ENCODE data around the gene INO80D. TPM values are rescaled to one million over a fixed set of nuclear protein-coding genes. Genes with fewer than 3 reads are reported as not detected.

The INO80D gene
- total RNA-seq, 1 donor from 2014 or later = 11.3 TPM

DNA sequence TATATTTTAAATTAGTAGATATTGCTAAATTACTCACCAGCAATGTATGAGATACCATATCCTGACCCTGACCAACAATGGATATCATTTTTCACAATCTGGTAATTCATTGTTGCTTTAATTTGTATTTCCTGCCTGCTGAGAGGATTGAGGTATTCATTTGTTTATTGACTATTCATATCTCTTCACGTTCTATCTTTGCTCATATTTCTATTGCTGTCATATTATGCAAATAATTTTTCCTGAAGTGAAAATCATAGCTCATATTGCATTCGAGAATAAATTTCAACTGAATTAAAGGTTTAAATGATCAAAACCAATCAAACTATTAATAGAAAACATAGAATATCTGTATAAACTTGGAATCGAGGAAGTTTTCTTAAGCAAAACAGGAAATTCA is 31.0 kb downstream of the INO80D start:
- Histone ChIP-seq H3K4me2 (no peak overlapping the region), H3K4me1 (no peaks in the 10 kb centered on the region), H4K20me1 (ENCODE audit: low read depth) (no peaks in the 10 kb centered on the region), H3K27me3 (no peaks in the 10 kb centered on the region), H3K27ac (no peak overlapping the region), H3F3A (ENCODE audit: low read depth) (no peaks in the 10 kb centered on the region), H3K36me3 (no peaks in the 10 kb centered on the region), H3K4me3 (no peak overlapping the region), H2AFZ (replicated peaks) (no peak overlapping the region), H3K79me2 (ENCODE audit: low read depth) (peaks cover 21% of the 10 kb centered on the region), H3K9ac (no peak overlapping the region), H3K9me3 (ENCODE audit: low read depth) (no peaks in the 10 kb centered on the region)
- DNase-seq (ENCODE audit: low spot score) = no peak
- Mint-ChIP-seq H3K4me3 (no peak overlapping the region), H3K4me1 (no peaks in the 10 kb centered on the region), H3K27me3 (ENCODE audit: insufficient read depth, low read depth) (no peaks in the 10 kb centered on the region), H3K9me3 (no peaks in the 10 kb centered on the region), H3K36me3 (peaks cover 21% of the 10 kb centered on the region), H3K27ac (no peak overlapping the region)
- TF ChIP-seq EZH2 (IDR thresholded peaks at IDR 0.05) (no peak), EZH2phosphoT487 (IDR thresholded peaks at IDR 0.05) (no peak)
- TF ChIP-seq, protein P1, sequence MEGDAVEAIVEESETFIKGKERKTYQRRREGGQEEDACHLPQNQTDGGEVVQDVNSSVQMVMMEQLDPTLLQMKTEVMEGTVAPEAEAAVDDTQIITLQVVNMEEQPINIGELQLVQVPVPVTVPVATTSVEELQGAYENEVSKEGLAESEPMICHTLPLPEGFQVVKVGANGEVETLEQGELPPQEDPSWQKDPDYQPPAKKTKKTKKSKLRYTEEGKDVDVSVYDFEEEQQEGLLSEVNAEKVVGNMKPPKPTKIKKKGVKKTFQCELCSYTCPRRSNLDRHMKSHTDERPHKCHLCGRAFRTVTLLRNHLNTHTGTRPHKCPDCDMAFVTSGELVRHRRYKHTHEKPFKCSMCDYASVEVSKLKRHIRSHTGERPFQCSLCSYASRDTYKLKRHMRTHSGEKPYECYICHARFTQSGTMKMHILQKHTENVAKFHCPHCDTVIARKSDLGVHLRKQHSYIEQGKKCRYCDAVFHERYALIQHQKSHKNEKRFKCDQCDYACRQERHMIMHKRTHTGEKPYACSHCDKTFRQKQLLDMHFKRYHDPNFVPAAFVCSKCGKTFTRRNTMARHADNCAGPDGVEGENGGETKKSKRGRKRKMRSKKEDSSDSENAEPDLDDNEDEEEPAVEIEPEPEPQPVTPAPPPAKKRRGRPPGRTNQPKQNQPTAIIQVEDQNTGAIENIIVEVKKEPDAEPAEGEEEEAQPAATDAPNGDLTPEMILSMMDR (IDR thresholded peaks at IDR 0.05) = no peak

DNA sequence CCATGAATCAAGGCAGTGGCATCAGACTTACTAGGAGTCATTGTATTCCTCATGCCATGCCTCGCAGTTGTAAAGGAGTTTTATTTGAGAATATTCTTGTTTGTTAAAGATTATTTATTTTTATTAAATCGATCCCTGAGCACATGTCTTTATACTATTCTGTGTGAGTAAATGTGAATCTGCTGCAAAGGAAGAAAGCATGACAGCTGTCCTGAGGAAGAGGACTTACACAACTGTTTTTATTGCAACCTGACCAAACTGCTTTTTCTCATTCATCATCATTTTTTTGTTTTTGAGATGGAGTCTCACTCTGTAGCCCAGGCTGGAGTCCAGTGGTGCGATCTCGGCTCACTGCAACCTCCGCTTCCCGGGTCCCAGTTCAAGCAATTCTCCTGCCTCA is 34.1 kb downstream of the INO80D start:
- no peak overlapping the region for H2AFZ ChIP-seq (replicated peaks)
- H3K36me3 Mint-ChIP-seq = peaks cover 23% of the 10 kb centered on the region

DNA sequence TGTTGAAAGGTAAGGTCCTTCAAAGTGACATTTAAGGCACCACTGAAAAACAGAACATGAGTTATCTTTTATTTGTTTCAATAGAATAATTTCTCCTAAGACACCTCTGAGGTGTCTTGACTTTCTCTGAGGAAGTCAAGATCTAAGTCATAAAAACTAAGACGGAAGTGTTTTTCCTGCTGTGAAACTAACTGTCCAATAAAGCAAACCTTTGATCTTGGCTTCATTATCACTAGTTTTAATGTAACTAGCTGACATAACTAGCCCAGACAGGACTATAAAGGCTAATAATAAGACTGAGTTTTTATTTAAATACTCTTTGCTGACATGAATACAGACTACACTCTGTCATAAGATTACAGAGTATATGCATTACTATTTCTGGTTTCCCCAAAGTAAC is 36.6 kb downstream of the INO80D start:
- Mint-ChIP-seq H3K27ac (no peak overlapping the region), H3K4me3 (no peak overlapping the region), H3K4me1 (no peaks in the 10 kb centered on the region), H3K36me3 (peaks cover 18% of the 10 kb centered on the region), H3K27me3 (ENCODE audit: insufficient read depth, low read depth) (no peaks in the 10 kb centered on the region), H3K9me3 (no peaks in the 10 kb centered on the region)
- Histone ChIP-seq H3K9ac (no peak overlapping the region), H3K27me3 (no peaks in the 10 kb centered on the region), H3K36me3 (no peaks in the 10 kb centered on the region), H2AFZ (replicated peaks) (no peak overlapping the region), H3K79me2 (ENCODE audit: low read depth) (peaks cover 13% of the 10 kb centered on the region), H4K20me1 (ENCODE audit: low read depth) (no peaks in the 10 kb centered on the region), H3K4me1 (no peaks in the 10 kb centered on the region), H3K9me3 (ENCODE audit: low read depth) (no peaks in the 10 kb centered on the region), H3F3A (ENCODE audit: low read depth) (no peaks in the 10 kb centered on the region), H3K4me3 (no peak overlapping the region), H3K27ac (no peak overlapping the region), H3K4me2 (no peak overlapping the region)
- TF ChIP-seq EZH2phosphoT487 (IDR thresholded peaks at IDR 0.05) (no peak), EZH2 (IDR thresholded peaks at IDR 0.05) (no peak)
- TF ChIP-seq, protein P1 (IDR thresholded peaks at IDR 0.05) = no peak
- DNase-seq (ENCODE audit: low spot score) = no peak

More for the DNA sequence above, 34.1 kb downstream of the INO80D start:
- H3K4me3 ChIP-seq = no peak overlapping the region
- no peaks in the 10 kb centered on the region for H3F3A ChIP-seq (ENCODE audit: low read depth)
- Mint-ChIP-seq H3K27me3 (ENCODE audit: insufficient read depth, low read depth) (no peaks in the 10 kb centered on the region), H3K4me1 (no peaks in the 10 kb centered on the region), H3K4me3 (no peak overlapping the region), H3K27ac (no peak overlapping the region), H3K9me3 (no peaks in the 10 kb centered on the region)
- H3K9ac ChIP-seq = no peak overlapping the region
- H4K20me1 ChIP-seq (ENCODE audit: low read depth) = no peaks in the 10 kb centered on the region
- DNase-seq (ENCODE audit: low spot score) = no peak
- peaks cover 21% of the 10 kb centered on the region for H3K79me2 ChIP-seq (ENCODE audit: low read depth)
- TF ChIP-seq EZH2phosphoT487 (IDR thresholded peaks at IDR 0.05) (no peak), EZH2 (IDR thresholded peaks at IDR 0.05) (no peak)
- TF ChIP-seq, protein P1 (IDR thresholded peaks at IDR 0.05) = no peak
- H3K4me2 ChIP-seq = no peak overlapping the region
- no peaks in the 10 kb centered on the region for H3K36me3 ChIP-seq
- H3K9me3 ChIP-seq (ENCODE audit: low read depth) = no peaks in the 10 kb centered on the region
- no peaks in the 10 kb centered on the region for H3K27me3 ChIP-seq
- H3K4me1 ChIP-seq = no peaks in the 10 kb centered on the region
- H3K27ac ChIP-seq = no peak overlapping the region
